Measurements from ENCODE around the gene KCNJ10. TPM values are rescaled to one million over a fixed set of nuclear protein-coding genes. Genes with fewer than 3 reads are reported as not detected.
"Not testable (repeated sequence)": the region's sequence is repeated elsewhere in the genome, so short reads cannot be mapped to it uniquely, and the experiment has no call there.

The KCNJ10 gene
- 0.16 TPM for total RNA-seq
- long read RNA-seq, result 0 reads

DNA sequence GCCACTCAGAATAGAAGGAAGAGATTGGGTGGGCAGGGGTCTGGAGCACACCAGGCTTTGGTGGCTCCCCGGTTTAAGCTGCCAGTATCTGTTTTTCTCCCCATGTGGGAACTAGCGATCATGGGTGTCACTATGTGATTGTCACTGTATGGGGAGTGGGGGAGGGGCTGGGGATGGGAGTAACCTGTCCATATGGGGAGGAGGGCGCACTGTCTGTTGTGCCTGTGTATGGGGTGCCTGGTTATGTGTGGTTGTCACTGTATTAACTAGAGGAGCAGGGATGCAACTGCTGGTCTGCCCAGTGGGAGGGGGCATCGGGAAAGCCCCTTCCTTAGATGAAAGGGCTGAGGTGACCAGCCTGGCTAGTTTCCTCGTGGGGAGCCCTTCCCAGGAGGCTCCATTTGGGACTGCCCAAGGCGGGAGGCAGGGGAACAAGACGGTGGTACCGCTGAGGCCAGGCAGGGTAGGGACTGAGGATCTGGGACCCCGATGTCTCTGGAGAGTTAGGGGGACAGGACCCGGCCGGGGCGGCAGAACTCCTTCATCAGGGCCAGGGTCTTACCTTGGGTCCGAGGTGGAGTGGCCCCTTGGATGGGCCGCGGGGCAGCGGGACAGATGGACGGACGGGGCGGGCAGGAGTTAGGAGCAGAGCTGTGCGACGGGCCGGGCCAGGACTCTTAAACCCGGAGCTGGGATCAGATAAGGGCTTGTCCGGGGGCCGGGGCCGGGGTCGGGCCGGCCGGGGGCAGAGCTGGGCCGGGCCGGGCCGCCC is at the start of gene KCNJ10:
KCNJ10 (minus strand) TSS at position 701 of the 772 bp plus-strand sequence. CDS start 27,628 bp downstream, outside the sequence.
- peak; percentile 37 for DNase-seq (ENCODE audit: low spot score)

DNA sequence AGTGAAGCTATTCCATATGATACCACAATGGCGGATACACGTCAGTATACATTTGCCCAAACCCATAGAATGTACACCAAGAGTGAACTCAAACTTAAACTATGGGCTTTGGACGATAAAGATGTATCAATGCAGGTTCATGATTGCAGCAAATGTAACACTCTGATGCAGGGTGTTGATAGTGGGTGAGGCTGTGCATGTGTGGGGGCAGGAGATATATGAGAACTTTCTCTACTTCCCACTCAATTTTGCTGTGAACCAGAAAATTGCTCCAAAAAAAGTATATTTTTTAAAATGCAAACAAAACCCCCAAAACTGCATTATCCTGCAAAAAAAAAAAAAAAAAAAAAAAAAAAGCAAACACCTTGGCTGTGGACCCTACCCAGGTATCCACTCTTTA is 49.0 kb upstream of the KCNJ10 start:
- DNase-seq (ENCODE audit: low spot score), result no peak

DNA sequence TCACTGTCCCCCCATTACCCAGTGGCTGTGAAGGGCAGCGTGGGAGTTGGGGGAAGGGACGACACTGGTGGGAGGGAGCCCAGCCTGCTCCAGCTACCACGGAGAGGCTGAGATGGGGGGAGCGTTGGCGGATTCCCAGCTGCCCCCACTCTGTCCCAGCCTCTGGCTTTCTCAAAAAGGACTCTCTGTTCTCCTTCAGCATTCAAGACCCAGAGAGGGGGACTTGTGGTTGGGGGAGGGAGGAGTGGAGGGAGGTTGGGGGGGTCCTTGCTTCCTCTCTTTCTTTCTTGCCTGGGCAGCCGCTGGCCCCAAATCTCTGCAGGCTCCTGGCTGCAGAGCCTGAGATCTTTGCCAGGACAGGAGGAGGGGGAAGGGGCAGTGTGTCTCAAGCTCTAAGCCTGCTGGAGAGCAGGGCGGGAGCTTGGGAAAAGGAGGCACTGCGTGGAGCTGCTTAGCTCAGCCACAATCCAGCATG is 47.8 kb upstream of the KCNJ10 start:
- no peak for DNase-seq (ENCODE audit: low spot score)

DNA sequence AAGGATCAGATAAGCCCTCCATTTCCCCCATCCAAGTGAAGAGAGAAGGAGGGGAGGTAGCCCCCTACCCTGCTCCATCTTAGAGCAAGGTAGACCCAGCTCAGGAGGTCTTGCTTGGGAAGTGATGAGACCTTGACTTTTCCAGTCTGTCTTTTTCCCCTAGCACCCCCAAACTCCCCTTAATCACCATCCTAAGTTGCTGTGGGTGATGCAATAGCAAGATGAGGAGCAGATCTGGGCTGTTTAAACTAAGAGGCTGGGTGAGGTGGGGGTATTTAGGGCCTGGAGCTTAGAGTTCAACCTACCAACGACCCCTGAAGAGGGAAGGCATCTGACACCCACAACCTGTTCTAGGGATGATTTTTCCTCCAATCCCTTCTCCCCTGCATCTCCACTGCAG is 47.3 kb upstream of the KCNJ10 start:
- DNase-seq (ENCODE audit: low spot score), result no peak

DNA sequence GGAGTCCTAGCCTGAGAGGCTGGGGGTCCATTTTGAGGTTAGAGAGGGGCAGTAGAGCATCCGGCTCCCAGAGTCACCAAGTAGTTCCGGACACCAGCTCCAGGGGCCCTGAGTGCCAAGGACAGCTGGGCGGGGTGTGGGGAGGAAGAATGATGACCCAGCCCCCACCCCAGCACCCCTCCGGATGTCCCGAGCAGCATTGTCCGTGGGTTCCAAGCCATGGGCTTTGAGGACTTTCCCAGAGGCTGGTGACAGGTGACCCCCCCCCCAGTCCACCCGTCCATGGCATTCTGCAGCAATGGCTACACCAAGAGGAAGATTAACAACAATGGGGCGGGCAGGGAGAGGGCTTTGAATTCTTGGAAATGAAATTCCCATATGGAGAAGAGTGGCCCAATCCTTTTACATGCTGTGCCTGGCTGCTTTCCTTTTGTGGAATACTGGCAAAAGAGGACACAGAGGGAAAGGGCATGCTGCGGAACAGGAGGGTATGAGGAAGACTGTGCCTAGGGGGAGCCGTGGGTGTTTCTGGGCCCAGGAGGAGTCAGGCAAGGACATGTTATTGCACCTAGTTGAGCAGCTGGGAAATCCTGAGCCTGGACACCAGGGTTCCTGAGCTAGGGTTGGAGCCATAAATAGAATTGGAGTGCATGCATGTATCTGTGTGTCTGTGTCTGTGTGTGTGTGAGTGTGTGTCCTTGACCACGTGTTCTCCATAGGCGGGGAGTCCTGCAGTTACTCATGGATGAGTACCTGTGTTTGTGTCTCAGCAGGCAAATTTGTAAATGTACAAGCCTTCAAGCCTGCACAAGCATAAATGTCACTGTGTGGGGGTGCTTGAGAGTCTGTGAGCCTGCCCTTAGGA is 46.6 kb upstream of the KCNJ10 start:
- DNase-seq (ENCODE audit: low spot score), result no peak

DNA sequence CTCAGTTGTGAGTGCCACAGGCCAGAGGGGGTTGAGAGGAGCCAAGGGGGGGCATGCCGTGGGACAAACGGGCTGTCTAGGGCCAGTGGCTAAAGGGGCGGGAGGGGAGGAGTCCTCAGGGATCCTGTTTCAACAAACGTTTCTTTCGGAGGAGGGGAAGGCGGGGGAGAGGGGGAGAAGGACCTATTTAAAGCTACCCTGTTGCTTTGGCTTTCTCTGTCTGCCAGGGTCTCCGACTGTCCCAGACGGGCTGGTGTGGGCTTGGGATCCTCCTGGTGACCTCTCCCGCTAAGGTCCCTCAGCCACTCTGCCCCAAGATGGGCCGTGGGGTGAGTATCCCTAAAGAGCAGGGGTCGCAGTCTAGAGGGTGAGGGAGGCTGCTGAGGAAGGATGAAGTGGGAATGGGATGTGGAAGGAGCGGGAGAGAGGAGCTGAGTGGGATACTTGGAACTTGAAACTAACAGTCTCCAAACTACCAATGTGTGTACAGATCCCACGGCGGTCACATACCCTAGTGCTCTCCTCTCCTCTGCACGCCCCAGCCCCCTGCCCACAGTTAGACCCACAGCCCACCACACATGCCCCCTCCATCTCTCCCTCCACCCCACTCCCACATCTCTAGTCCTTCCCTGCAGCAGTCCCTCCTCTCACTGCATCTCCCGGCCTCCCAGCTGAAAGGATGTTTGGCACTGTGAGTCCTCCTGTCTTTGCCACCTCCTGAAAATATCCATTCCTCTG is 45.8 kb upstream of the KCNJ10 start, which contains the start of gene ATP1A2:
ATP1A2 (plus strand) TSS at position 215 of the 738 bp plus-strand sequence; CDS start at position 318, 103 bp downstream.
- DNase-seq (ENCODE audit: low spot score), result no peak

DNA sequence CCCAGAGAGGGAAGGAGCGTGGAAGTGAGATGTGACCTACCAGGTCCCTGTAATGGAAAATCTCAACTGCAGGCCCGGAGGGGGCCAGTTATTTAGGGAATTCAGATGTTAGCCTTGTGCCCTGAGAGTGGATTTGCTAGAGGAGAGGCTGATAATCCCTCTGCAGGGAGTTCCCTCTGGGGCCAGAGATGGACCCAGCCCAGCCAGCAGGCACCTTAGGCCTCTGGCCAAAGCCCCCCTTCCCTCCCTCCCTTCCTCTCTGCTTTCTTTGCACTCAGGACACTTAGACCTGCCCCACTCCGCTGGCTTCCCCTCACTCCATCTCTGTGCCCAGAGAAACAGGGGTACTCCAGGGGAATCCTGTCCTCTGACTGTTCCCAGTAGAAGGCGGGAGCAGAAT is 44.1 kb upstream of the KCNJ10 start:
- no peak for DNase-seq (ENCODE audit: low spot score)

DNA sequence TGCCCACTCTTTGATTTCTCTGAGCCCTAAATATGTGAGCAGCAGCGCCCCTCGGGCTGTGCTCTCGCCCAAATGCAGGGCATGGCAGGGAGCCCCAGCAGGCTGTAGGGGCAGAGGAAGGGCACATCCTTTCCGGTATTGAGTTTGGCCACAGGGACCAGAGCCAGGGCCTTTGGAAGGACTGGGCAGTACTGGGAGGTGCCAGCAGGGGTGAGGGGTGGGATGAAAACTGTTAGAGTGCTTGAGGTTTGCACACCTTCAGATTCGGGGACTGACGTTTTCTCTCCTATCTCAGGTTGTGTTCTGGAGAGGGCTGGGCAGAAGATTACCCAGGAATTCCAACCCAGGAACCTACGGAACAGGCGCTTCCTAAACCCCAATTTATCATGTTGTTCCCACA is 43.4 kb upstream of the KCNJ10 start:
- no peak for DNase-seq (ENCODE audit: low spot score)

DNA sequence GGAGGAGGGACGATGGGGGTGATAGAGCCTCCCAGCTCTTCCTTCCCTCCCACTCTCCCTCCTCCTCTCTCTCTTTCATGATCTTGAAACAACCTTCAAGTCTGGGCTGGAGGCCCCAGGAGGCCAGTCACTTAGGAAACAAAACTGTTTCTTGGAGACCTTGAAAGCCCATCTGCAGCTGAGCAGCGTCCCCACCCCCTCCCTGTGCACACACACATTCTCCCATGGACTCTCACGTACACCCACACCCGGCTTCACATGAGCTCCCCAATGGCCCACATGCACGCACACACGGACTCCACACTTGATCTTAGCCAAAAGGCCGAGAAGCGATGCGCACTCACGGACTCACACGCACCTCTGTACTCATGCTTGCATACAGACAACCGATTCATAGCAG is 42.4 kb upstream of the KCNJ10 start:
- DNase-seq (ENCODE audit: low spot score), result no peak

DNA sequence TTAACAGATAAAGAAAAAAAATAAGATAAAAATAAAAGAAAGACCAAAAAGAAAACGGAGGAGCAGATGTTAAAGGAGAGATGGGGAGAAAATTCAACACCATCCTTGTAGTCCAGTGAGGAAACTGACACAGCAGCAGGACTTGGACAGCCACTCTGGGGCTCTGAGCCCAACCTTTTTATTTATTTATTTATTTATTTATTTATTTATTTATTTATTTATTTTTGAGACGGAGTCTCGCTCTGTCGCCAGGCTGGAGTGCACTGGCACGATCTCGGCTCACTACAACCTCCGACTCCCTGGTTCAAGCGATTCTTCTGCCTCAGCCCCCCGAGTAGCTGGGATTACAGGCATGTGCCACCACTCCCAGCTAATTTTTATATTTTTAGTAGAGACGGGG is 41.5 kb upstream of the KCNJ10 start:
- DNase-seq (ENCODE audit: low spot score), result not testable (repeated sequence)

DNA sequence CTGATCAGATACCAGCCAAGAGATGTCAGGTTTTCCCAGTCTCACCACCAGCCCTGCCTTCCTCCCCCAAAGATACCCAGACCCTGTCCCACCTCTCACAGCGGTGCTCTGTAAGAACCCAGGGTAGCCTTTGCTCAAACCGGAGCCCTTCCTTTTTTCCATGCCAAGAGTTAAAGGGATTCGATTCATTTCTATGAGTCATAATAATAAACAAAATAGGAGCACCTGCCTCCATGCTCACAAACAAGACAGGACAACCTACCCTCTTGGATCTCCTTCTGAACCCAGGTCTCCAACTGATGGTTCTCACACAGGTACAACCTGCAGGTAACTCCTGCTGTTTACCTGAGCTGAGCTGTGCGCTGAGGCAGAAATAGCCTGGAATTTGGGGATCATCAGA is 39.7 kb upstream of the KCNJ10 start:
- DNase-seq (ENCODE audit: low spot score), result no peak

DNA sequence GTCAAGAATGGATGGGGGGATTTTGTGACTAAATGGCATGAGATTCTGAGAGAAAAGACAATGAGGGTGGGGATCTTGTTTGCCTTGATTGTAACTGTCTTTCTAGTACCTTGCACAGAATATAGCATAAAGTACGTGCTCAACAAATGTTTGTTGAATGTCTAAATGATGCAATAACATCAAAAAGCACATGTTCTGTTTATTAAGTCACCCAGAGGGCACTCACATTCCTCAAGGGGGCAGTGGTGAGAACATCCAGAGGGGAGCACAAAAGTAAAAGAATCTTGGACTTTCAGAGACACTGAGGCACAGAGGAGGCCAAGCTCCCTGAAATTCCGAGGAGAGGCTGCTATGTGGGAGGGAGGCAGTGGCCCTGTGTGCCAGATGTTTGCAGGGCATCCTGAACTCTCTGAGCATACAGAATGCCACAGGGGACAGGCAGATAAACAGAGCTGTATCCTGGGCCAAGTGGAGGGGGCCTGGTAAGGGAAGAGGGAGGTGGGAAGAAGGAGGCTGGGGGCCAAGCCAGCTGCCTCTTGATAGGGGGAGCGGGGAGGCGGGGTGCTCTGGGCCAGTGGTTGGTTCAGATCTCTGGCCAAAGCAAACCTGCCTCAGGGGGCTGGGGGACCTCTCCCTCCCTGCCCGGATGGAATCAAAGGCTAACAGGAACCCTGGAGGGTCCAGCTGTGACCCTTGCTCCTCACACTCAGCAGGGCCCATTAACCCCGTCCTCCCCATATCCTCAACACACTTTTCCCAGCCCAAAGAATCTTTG is 39.1 kb upstream of the KCNJ10 start:
- DNase-seq (ENCODE audit: low spot score), result no peak

DNA sequence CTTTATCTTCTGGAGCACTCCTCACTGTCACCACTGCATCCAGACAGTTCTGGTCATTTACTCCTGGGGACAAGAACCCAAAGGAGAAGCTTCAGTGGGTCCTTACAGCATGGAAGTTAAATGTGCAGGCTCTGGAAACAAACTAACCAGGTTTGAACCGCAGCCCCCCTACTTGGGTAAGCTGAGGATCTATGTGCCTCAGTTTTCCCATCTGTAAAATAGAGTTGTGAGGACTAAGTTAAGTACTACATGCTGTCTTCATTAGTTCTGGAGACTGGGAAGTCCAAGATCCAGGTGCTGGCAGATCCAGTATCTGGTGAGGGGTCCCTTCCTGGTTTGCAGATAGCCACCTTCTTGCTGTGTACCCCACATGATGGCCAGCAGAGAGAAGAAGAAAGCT is 37.6 kb upstream of the KCNJ10 start:
- no peak for DNase-seq (ENCODE audit: low spot score)

DNA sequence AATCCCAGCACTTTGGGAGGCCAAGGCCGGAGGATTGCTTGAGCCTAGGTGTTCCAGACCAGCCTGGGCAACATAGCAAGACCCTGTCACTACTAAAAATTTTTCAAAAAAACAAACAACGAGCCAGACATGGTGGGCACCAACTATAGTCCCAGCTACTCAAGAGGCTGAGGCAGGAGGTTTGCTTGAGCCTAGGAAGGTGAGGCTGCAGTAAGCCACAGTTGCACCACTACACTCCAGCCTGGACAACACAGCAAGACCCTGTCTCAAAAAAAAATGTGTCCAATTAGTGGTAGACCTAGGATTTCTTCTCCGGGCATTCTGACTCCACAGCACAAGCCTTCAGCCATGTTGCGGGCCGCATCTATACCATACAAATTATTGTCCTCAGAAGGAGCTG is 35.2 kb upstream of the KCNJ10 start:
- no peak for DNase-seq (ENCODE audit: low spot score)

DNA sequence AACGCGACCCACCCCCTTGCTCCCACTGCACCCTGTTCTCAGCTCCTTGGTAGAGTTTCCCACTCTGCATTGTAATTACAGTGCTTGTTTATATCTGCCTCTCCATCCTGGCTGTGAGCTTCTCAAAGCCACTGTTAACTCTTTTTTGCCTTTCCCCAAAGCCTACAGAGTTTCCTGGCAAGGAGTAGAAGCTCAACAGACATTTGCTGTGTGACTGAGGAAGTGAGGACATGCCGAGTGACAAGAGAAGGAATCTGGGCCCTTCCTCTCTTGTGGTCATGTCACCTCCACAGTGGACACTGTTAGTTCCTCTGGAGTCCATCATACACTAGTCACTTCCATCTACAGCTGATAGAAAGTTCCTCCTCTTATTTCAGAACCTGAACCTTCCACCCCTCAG is 34.5 kb upstream of the KCNJ10 start:
- no peak for DNase-seq (ENCODE audit: low spot score)

DNA sequence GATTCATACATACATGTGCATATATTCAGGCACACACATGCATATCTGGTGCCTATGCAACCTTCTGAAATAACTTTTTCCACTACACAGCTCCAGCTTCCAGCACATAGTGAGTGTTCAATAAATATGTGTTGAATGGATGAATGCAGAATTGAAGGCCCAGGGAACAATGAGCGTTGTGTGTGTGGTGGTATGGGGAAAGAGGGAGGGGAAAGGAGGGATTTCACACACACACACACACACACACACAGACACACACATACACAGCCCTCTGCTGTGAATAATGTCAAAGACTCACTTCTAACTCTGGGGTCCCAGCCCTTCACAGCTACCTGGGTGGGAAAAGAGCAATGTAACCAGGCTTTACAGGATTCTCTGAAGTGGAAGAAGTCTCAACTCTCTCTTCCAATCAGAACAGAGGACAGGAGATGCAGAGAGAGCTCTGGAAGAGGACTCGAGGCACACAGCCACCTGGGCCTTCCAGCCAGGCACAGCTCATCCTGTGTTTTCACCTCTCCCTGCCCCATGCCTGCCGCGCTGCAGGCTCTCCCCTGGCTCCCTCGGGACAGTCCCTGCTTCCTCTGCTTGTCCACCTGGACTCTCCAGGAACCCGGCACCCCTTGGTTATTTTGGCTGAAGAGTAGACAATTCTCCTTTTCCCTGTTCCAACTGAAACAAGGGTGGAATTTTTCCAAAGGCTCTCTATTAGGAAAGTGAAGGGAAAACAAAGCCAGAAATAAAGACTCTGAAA is 33.9 kb upstream of the KCNJ10 start:
- no peak for DNase-seq (ENCODE audit: low spot score)

DNA sequence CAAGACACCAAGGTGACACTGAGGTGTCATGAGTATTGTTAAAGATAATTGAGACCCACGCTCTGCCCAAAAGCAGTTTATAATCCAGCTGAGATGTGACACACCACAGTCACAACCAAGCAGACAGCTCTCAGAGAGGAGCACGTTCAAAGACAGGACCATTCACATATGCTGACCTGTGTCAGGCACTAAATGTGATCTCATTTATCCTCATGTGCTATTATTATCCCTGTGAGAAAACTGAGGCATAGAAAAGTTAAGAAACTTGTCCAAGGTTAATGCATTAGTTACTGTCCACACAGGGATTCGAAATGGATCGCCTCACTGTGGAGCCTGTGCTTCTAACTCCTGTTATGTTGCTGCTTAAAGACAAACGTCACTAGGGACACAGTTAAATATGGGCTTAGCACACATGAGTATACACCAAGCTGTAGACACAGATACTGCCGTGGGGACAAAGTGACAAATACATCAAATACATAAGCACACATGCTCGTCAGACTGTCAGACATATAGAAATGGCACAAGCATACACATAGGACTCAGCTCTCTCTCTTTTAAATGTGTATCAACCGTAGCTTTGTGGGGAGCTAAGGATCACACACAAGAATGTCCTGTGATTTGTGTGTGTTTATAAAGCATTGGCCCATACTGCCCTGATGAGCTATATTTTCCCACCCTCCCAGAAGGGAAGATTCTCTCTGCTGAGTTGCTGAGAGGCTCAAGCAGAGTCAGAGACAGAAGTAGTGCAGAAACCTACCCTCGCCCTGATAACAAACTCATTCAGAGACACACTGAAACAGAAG is 32.0 kb upstream of the KCNJ10 start:
- DNase-seq (ENCODE audit: low spot score), result no peak

DNA sequence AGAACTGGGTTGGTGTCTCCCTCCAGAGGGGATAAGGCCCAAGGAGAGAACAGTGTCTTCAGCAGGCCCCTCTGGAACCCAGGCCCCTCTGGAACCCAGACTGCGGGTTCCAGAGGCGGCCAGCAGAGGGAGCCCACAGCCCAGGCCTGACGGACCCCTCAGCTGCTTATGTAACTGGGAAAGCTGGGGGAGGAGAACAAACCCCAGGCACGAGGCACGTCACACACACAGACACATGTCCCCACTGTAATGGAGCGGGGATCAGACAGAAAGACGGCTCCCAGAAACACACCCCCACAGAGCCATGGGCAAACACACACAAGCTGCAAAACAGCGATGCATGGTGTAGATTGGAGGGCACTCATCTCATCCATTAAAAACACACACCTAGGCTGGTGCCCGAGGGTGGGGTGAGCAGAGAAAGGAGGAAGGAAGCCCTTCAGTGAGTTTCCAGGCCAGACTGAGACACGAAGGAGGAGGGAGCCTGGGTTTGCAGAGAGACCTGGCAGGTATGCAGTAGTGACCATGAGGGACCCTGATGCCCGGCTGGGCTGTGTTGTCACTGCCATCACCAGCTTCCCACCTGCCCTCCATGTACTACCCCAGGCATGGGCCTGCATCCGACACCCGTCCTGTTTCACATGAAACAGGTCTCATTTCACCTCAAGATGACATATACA is 31.2 kb upstream of the KCNJ10 start:
- no peak for DNase-seq (ENCODE audit: low spot score)

Measured in mesenteric fat pad (tissue), 1 donor.